NCI-H146 (cell line): ENCODE data around the gene ZXDC.

Experiments
- DNase-seq: peaks from one replicate; lab custom pipeline; 2025; lab: John Stamatoyannopoulos, UW

ZXDC gene

GRCh38 chr3:126475413-126476114 lies at the start of gene ZXDC:
TSS of gene ZXDC (minus strand) at chr3:126475891. CDS start at chr3:126475865, 26 bp downstream.
- peak; percentile 98 for DNase-seq

GRCh38 chr3:126525091-126525852 lies 49.6 kb upstream of the ZXDC start:
- DNase-seq, result no peak

- peak; percentile 76 for DNase-seq
Observed at GRCh38 chr3:126524429-126524988, 48.8 kb upstream of the ZXDC start.

- peak; percentile 85 for DNase-seq
Observed at GRCh38 chr3:126523745-126524428, 48.2 kb upstream of the ZXDC start, which contains the start of gene CHST13. TSS of gene CHST13 (plus strand) at chr3:126524155. CDS start at chr3:126524333, 178 bp downstream.

GRCh38 chr3:126522363-126522788 lies 46.7 kb upstream of the ZXDC start:
- peak; percentile 69 for DNase-seq

- no peak for DNase-seq
Observed at GRCh38 chr3:126521122-126521891, 45.6 kb upstream of the ZXDC start.

- no peak for DNase-seq
Observed at GRCh38 chr3:126519506-126520455, 44.1 kb upstream of the ZXDC start.

GRCh38 chr3:126518779-126519177 lies 43.1 kb upstream of the ZXDC start:
- DNase-seq, result no peak

- peak; percentile 82 for DNase-seq
Observed at GRCh38 chr3:126517986-126518778, 42.5 kb upstream of the ZXDC start.

- peak; percentile 62 for DNase-seq
Observed at GRCh38 chr3:126517291-126517951, 41.7 kb upstream of the ZXDC start, which contains the start of gene UROC1. TSS of gene UROC1 (minus strand) at chr3:126517773. CDS start at chr3:126517719, 54 bp downstream.

- no peak for DNase-seq
Observed at GRCh38 chr3:126516936-126517290, 41.2 kb upstream of the ZXDC start.

GRCh38 chr3:126516152-126516935 lies 40.7 kb upstream of the ZXDC start:
- DNase-seq, result no peak

- DNase-seq, result peak; percentile 96
Observed at GRCh38 chr3:126515066-126515706, 39.5 kb upstream of the ZXDC start.

- DNase-seq, result no peak
Observed at GRCh38 chr3:126514161-126514560, 38.5 kb upstream of the ZXDC start.

GRCh38 chr3:126512916-126513650 lies 37.4 kb upstream of the ZXDC start:
- no peak for DNase-seq

- DNase-seq, result no peak
Observed at GRCh38 chr3:126512026-126512425, 36.3 kb upstream of the ZXDC start.

- no peak for DNase-seq
Observed at GRCh38 chr3:126511291-126511690, 35.6 kb upstream of the ZXDC start.
